GM21423 (cell line): ENCODE data around the gene ELOVL3.
"Not testable (repeated sequence)": the region's sequence is repeated elsewhere in the genome, so short reads cannot be mapped to it uniquely, and the experiment has no call there.

ENCODE experiments used
- ATAC-seq: cut with Tn5 transposase; IDR thresholded peaks from one replicate; pipeline ENCODE4 v1.9.1; 2021; ENCODE audit warnings: mild to moderate bottlenecking, moderate library complexity; ENCODE audit not compliant: unreplicated experiment

ELOVL3 gene

GRCh38 chr10:102247734-102248133 lies 21.6 kb downstream of the ELOVL3 start:
- ATAC-seq, result no peak

- ATAC-seq, result not testable (repeated sequence)
These were observed 26.4 kb downstream of the ELOVL3 start for GRCh38 chr10:102252508-102252907.

GRCh38 chr10:102254426-102254825 lies 28.3 kb downstream of the ELOVL3 start:
- ATAC-seq, result no peak

- no peak for ATAC-seq
These were observed 29.3 kb downstream of the ELOVL3 start for GRCh38 chr10:102255404-102255803.

GRCh38 chr10:102261196-102261595 lies 35.1 kb downstream of the ELOVL3 start:
- no peak for ATAC-seq

- no peak for ATAC-seq
These were observed 35.7 kb downstream of the ELOVL3 start for GRCh38 chr10:102261842-102262241.

- no peak for ATAC-seq
These were observed 36.8 kb downstream of the ELOVL3 start for GRCh38 chr10:102262744-102263370.

GRCh38 chr10:102264371-102264770 lies 38.3 kb downstream of the ELOVL3 start:
- no peak for ATAC-seq

GRCh38 chr10:102266670-102267069 lies 40.6 kb downstream of the ELOVL3 start:
- ATAC-seq, result no peak

- ATAC-seq, result no peak
These were observed 41.6 kb downstream of the ELOVL3 start for GRCh38 chr10:102267748-102268147.

GRCh38 chr10:102268375-102268888 lies 42.3 kb downstream of the ELOVL3 start:
- no peak for ATAC-seq

- ATAC-seq, result no peak
These were observed 42.9 kb downstream of the ELOVL3 start for GRCh38 chr10:102269017-102269416.

- no peak for ATAC-seq
These were observed 48.0 kb downstream of the ELOVL3 start for GRCh38 chr10:102274062-102274461.

- no peak for ATAC-seq
These were observed 49.2 kb downstream of the ELOVL3 start for GRCh38 chr10:102275343-102275742.

- no peak for ATAC-seq
These were observed 53.0 kb downstream of the ELOVL3 start for GRCh38 chr10:102279104-102279503.
